Progenitor cell of endocrine pancreas (in vitro differentiated cells): ENCODE results near the gene KDM7A. TPM values are rescaled to one million over a fixed set of nuclear protein-coding genes. Genes with fewer than 3 reads are reported as not detected.

Experiments used
- DNase-seq: peaks from one replicate; pipeline ENCODE4 v3.0.0; 2021; ENCODE audit warnings: low spot score; ENCODE audit not compliant: unreplicated experiment
- H3K27ac Mint-ChIP-seq: 2 replicates; pipeline ENCODE4 v1.8.0; 2021; ENCODE audit warnings: mild to moderate bottlenecking, moderate library complexity, mixed read lengths
- H3K27me3 Mint-ChIP-seq: 2 replicates; pipeline ENCODE4 v1.8.0; 2021; ENCODE audit warnings: mixed read lengths
- H3K36me3 Mint-ChIP-seq: 2 replicates; pipeline ENCODE4 v1.8.0; 2022; ENCODE audit warnings: mixed read lengths; ENCODE audit not compliant: insufficient read depth
- H3K4me1 Mint-ChIP-seq: 2 replicates; pipeline ENCODE4 v1.8.0; 2021; ENCODE audit warnings: low read depth, mixed read lengths
- H3K4me3 Mint-ChIP-seq: 2 replicates; pipeline ENCODE4 v1.8.0; 2021; ENCODE audit warnings: low read depth, mild to moderate bottlenecking, moderate library complexity, mixed read lengths
- H3K9me3 Mint-ChIP-seq: 2 replicates; pipeline ENCODE4 v1.8.0; 2021; ENCODE audit warnings: low read depth, mixed read lengths
- CTCF ChIP-seq: fragments of 200-600 bp; sonication (generic); IDR thresholded peaks from one replicate; pipeline ENCODE4 v1.5.0; 2021; ENCODE audit warnings: antibody characterized with exemption, mild to moderate bottlenecking; ENCODE audit not compliant: unreplicated experiment
- total RNA-seq: library from RNA; stranded (reverse); gene quantifications from 2 replicates; pipeline ENCODE4 v1.2.1, GENCODE V29; 2021

Gene KDM7A
- total RNA-seq, 1 donor from 2014 or later, result 13.8 TPM

DNA sequence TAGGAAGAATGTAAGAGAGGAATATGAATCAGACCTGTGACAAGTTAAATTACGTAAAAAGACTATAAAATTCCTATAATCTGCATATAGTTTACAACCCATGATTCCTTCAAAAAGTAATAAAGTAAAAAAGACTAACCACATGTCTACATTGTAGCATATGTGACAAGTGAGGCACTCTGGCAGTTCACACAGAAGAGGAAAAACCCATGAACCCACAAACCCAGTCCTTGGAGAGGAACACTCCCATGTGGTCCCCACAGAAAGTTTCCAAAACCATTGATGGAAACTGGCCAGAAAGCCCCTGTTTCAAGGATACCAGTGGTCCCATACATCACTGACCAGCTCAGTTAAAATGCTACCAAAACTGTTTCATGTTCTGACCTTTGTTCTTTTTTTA is 15.7 kb downstream of the KDM7A start:
- no peaks in the 10 kb centered on the region for H3K9me3 Mint-ChIP-seq
- no peak for DNase-seq
- no peak for TF ChIP-seq CTCF
- peaks cover 19% of the 10 kb centered on the region for H3K4me1 Mint-ChIP-seq
- no peaks in the 10 kb centered on the region for H3K27me3 Mint-ChIP-seq
- H3K36me3 Mint-ChIP-seq, result peaks cover 3% of the 10 kb centered on the region
- H3K27ac Mint-ChIP-seq, result peak overlapping the region; percentile 84
- no peak overlapping the region for H3K4me3 Mint-ChIP-seq

GRCh38 chr7:140160308-140160707 is 16.5 kb downstream of the KDM7A start:
- Mint-ChIP-seq H3K9me3 (no peaks in the 10 kb centered on the region), H3K27ac (peak overlapping the region; percentile 84), H3K27me3 (no peaks in the 10 kb centered on the region), H3K36me3 (peaks cover 3% of the 10 kb centered on the region), H3K4me3 (peak overlapping the region; percentile 2), H3K4me1 (peaks cover 25% of the 10 kb centered on the region)
- TF ChIP-seq CTCF, result no peak
- no peak for DNase-seq

- H3K4me1 Mint-ChIP-seq, result peaks cover 26% of the 10 kb centered on the region
- TF ChIP-seq CTCF, result no peak
- no peaks in the 10 kb centered on the region for H3K9me3 Mint-ChIP-seq
- H3K4me3 Mint-ChIP-seq, result no peak overlapping the region
- H3K36me3 Mint-ChIP-seq, result peaks cover 3% of the 10 kb centered on the region
- H3K27ac Mint-ChIP-seq, result no peak overlapping the region
- no peak for DNase-seq
- H3K27me3 Mint-ChIP-seq, result no peaks in the 10 kb centered on the region
Measured at GRCh38 chr7:140159497-140159896, 17.3 kb downstream of the KDM7A start.

DNA sequence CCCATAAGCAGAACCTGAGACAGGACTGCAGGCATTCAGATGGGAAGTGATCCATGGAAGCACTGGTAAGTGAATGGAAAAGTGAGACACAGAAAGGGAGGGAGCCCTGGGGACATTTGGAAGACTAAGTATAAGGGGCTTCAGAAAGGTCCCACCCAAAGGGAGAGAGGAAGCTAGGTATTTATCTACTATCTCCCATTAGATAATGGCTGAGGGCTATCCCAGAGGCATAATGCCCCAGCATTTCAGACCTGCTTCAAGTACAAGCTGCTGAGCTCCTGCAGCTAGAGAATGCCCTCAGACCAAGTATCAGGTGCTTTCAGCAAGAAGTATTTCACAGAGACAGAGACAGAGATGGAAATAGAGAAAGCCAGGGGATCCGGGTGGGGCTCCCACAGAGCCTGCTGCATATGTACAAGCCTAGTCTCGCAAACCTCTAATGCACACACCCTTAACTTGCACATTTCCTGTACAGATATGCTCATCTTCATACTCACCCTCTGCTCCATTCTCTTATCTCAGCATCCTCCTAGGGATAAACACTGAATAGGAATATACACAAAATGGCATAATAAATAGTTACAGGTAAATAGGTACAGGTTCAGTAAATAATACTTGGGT is 20.2 kb downstream of the KDM7A start:
- Mint-ChIP-seq H3K27ac (no peak overlapping the region), H3K4me3 (no peak overlapping the region), H3K4me1 (peaks cover 28% of the 10 kb centered on the region), H3K9me3 (no peaks in the 10 kb centered on the region), H3K36me3 (peaks cover 4% of the 10 kb centered on the region), H3K27me3 (no peaks in the 10 kb centered on the region)
- no peak for TF ChIP-seq CTCF
- DNase-seq, result no peak

DNA sequence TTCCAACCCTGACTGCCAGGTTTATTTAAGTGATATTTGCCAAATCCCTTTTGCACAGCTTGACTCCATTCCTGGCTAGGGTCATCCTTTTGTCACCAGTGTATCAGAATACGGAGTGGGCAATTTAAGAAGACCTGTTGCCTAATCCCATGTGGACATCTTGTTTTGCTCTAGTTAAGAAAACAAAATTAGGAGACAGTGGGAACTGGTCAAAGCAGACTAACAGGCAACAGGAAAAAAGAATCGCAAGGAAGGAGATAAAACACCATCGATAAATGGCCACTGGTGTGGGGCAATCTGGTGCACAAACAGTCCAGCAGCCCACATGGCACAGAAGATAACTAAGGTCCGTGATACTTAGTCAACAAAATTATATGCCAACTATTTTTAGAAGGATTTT is 21.4 kb downstream of the KDM7A start:
- no peak for DNase-seq
- H3K9me3 Mint-ChIP-seq, result no peaks in the 10 kb centered on the region
- no peak overlapping the region for H3K4me3 Mint-ChIP-seq
- no peak for TF ChIP-seq CTCF
- H3K36me3 Mint-ChIP-seq, result peaks cover 4% of the 10 kb centered on the region
- H3K27ac Mint-ChIP-seq, result no peak overlapping the region
- H3K27me3 Mint-ChIP-seq, result no peaks in the 10 kb centered on the region
- peaks cover 23% of the 10 kb centered on the region for H3K4me1 Mint-ChIP-seq
